T-helper 9 cell (primary cell): ENCODE results near the gene CALM1.

Experiments used
- DNase-seq: peaks from one replicate; pipeline ENCODE4 v3.0.0-alpha.2; 2020

CALM1 gene

GRCh38 chr14:90412058-90412457, 15.2 kb downstream of the CALM1 start:
- DNase-seq = no peak

- DNase-seq = no peak
Measured at GRCh38 chr14:90416720-90417119, 19.9 kb downstream of the CALM1 start.

- DNase-seq = no peak
Measured at GRCh38 chr14:90418053-90418452, 21.2 kb downstream of the CALM1 start.

DNA sequence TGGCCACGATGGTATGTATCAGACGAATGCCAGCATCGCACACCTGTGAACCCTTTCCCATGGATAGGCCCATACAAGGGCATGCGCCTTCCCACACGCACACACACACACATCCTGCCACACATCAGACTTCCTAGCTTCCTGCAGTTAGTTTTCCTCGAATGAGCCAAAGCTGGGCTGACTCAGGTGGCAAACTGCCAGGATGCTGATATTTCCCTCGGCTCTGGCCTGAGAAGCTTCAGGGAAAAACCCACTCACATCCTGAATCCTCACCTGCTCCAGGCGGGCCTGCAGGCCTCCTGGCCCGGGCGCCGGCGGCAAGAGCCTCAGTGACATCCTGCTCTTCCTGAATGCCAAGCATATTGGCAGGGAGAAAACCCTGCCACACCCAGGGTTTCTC, 22.4 kb downstream of the CALM1 start:
- no peak for DNase-seq

DNA sequence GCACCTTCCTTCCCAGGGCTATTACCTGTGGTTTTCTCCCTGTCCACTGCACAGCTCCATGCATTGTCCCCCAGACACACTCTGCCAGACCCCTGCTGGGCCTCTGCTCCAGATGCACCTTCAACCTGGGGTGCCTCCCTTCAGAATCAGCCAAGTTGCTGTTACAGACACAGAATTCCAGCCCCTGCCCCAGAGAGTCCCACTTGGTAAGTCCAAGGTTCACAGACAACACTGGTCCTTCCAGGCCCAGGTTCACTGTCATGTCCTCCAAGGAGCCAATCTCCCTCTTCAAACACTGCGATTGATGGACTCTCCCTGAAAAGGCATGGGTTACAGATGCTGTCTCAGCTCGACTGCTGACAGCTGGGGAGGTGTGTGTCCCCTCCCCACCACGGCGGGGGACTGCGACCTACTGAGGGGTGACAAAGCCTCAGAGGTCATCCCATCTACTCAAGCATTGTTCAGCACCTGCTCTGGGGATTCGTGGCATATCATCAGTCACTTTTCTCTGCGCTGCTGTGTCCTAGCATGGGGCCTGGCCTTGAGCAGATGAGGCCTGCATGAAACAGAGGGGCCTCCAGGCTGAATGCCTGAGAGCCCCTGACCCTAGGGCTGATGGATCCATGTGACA, 24.3 kb downstream of the CALM1 start:
- DNase-seq = no peak

DNA sequence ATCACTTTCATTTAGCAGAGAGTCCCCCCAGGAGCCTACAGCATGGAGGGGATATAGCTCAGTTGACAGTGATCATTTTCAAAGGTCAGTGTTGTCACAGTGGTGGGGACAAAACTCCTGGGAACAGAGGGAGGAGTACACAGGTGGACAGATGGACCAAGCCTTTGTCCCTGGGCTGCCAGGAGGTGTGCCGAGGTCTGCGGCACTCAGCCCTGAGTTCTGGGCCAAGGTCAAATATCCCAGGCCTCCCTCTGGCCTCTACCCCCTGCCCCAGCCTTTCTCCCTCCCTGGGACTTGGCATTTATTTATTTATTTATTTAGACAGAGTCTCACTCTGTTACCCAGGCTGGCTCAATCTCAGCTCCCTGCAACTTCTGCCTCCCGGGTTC, 24.8 kb downstream of the CALM1 start:
- DNase-seq = no peak

- no peak for DNase-seq
Measured at GRCh38 chr14:90423166-90423565, 26.3 kb downstream of the CALM1 start.

GRCh38 chr14:90424075-90424474, 27.2 kb downstream of the CALM1 start:
- no peak for DNase-seq

DNA sequence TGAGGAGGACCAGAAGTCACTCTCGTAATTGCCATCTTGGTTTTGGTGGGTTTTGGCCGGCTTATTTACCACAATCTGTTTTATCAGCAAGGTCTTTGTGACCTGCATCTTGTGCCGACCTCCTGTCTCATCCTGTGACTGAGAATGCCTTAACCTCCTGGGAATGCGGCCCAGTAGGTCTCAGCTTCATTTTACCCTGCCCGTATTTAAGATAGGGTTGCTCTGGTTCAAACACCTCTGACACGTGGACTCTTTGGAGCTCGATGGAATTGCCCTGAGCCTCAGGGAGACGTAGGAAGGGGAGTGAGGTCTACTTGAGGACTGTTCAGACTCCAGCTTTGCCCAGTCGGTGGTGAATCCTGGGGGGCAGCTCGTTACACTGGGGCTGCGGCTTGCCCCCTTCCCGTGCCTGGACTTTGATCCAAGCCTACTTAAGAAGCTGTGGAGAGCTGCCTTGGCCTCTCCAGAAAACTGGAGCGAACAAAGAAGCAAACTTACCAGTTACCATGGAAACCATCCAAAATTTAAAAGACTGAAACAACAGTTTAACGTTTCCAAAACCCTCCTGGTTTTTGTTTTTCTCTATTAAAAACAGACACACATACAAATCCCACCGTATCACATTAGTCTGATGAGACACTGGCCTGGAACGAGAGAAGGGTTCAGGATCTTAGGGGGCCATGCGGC, 28.0 kb downstream of the CALM1 start:
- DNase-seq = no peak

- no peak for DNase-seq
Measured at GRCh38 chr14:90425373-90425879, 28.6 kb downstream of the CALM1 start.

DNA sequence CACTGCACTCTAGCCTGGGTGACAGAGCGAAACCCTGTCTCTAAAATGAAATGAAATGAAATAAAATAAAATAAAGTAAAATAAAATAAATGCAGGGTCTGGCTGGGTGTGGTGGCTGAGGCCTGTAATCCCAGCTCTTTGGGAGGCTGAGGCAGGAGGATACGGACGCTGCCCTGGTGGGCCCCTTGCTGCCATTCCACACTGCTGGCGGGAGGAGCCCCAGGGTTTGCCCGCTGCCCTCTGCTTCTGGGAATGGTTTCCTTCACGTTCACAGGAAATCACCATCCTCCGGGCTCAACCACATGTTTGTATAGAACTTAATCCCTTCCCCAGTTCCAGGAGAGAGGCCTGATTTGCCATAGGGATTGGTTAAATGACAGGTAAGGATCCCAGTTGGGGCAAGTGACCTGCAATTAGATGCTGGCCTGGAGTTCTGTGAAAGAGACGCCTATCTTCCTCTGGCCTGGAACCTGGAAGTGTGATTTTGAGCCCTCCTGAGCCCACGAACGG, 29.3 kb downstream of the CALM1 start:
- no peak for DNase-seq

DNA sequence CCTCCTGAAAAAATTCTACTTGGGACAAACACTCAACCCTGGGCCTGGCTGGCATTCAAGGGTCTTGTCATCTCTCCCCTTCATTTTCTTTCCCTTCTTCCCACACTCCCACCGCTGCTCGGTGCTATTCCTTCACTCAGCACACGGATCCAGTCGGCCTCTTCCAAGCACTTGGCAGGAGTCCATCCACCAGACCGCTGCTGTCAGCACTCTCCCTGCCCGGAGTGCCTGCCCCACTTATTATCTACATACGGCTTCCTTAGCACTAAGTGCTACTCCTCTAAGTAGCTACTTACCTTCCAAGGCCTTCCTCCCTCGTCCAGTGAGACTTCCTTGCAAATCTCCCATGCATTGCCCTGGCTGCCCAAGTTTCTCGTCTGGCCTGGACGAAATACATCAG, 29.8 kb downstream of the CALM1 start:
- DNase-seq = no peak

- no peak for DNase-seq
Measured at GRCh38 chr14:90427848-90428426, 31.1 kb downstream of the CALM1 start.

GRCh38 chr14:90428676-90429075, 31.8 kb downstream of the CALM1 start:
- DNase-seq = no peak

DNA sequence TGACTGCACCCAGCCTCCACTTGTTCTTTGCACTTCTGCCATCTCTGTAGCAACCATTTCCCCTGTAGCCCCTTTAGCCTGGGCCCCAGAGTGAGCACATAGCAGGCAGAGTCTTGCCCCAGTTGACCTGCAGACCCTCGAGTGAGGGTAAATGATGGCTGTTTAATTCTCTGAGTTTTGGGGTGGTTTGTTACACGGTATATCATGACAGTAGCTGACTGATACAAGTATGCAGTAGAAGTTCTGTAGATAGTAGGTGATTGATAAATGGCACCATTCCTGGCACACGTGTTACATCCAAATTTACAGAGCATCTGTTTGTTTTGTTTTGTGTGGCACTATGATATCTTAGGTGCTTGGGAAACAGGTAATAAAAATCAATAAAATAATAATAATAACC, 32.4 kb downstream of the CALM1 start:
- no peak for DNase-seq

DNA sequence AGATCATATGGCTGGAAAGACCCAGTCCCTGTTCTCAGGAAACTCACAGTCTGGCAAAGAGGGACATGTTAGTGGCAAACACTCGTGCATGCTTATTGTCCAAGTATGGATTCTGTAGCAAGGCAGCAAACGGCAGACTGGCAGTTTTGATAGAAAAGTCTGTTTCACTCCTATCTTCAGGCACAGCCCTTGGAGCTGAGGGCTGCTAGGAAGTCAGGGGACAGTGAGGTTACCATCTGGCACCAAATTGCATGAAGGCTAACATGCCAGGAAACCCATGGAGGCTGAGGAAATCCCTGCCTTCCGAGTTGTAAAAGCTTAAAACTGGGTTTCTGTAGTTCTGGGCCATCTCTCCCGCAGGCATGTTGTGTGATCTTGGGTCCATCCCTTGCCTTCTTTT, 32.9 kb downstream of the CALM1 start:
- no peak for DNase-seq

DNA sequence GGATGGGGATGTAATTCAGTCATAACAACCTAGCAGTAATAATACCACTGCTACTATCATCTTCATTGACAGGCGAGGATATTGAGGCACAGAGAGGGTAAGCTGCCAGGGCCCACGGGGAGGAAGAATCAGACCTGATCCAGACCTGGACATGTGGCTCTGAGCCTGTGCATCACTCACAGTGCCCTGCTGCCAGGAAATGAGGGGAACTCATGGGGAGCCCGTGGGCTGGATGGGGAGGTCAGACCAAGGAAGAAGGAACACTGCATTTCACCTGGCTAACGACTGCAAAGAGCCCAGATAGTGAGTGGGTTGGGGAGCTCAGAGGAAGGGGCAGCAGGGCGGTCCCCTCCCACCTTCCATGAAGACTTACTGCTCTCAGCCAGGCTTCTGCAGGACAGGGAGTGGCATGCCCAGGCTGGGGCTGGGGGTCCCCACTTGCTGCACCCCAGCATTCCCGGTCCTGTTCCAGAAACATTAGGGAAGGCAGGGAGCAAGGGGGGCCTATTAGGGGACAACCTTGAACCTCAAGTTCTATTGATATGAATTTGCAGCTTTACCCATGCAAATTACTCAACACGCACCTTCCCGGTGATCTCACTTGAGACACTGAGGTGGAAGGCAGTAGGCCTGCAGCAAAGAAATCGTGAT, 37.7 kb downstream of the CALM1 start:
- DNase-seq = no peak

GRCh38 chr14:90438841-90439240, 42.0 kb downstream of the CALM1 start:
- DNase-seq = no peak

GRCh38 chr14:90440021-90440451, 43.2 kb downstream of the CALM1 start:
- no peak for DNase-seq

GRCh38 chr14:90440592-90440991, 43.8 kb downstream of the CALM1 start:
- no peak for DNase-seq

DNA sequence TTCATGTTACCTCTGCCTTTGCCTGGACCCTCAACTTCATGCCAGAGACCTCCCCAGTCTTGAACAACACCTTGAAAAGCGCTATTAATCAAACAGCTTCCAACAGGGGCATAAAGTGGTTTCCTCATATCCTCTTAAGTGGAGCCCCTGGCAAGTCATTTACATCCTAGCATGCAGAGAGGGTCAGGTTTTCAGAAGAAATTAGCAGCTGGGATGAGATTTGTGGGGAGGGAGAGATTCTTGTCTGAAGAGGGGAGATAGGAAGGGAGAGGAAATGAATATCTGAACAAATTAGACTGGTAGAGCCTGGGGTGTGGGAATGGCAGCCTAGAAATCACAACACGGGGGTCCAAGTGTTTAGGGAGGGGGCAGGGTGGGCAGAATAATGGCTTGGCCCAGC, 45.6 kb downstream of the CALM1 start:
- DNase-seq = no peak

DNA sequence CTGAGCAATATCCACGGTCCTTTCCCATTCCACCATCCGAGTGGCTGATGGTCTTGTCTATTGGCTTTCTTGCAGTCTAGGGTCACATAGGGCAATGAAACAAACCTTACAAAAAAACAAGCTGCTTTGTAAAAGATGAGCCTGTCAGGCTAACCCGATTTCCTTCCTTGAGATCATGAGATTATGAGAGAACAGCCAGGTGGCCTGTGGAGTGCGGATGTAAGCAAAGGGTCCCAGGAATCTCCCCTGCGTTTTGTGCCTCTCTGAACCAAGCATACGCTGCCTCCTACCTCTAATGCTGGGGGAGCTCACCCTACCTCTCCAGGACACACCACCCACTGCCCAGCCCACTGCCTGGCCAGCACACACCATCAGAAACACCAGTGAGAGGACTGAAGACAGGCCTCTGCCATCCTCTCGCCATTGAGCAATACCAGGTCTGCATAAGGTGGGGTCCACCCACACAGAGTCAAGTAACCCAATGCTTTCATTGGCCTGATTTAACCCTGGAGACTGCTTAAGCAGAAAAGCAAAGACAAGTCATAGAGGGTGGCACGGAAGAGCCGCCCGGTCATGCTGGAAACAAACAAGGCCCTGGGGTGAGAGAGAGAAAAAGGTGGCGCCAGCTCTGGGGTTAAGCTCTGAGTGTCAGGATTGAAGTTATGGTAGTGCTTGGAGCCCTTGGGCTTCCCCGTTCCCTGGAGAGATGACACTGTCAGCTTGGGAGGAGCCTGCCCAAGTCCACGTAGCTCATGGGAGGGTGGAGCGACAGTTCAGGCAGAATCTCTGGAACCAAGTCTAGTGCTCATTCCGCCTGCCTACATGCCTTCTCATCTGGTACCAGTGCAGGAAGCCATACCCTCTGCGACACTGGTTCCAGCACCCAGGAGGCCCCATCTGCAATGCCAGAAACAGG, 46.6 kb downstream of the CALM1 start:
- DNase-seq = no peak
